Measurements from ENCODE around the gene TRPV5.

The TRPV5 gene

DNA sequence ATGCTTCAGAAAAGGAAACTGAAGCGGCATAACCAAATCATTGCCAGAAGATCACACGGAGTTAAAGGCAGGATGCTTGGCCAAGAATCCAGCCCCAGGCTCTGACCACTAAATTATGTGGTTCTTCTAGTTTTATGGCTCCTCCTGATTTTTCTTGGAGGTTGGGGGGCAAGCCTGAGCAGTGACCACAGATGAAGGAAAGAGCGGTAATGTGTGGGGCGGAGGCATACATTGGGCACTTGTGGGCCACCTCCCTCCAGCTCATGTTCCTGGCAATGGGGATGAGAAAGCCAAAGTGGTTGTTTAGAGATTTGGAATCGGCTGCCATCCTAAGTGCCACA lies 51.2 kb downstream of the TRPV5 start:
- TF ChIP-seq CTCF (IDR thresholded peaks at IDR 0.05; ENCODE audit: insufficient read depth, missing control alignments): no peak
- no peak for FAIRE-seq
- DNase-seq (ENCODE audit: insufficient read length, low spot score): no peak

- no peak for TF ChIP-seq CTCF (IDR thresholded peaks at IDR 0.05; ENCODE audit: insufficient read depth, missing control alignments)
- DNase-seq (ENCODE audit: insufficient read length, low spot score) (no peak), FAIRE-seq (no peak)
Observed at GRCh38 chr7:142881586-142882337, 51.8 kb downstream of the TRPV5 start.

DNA sequence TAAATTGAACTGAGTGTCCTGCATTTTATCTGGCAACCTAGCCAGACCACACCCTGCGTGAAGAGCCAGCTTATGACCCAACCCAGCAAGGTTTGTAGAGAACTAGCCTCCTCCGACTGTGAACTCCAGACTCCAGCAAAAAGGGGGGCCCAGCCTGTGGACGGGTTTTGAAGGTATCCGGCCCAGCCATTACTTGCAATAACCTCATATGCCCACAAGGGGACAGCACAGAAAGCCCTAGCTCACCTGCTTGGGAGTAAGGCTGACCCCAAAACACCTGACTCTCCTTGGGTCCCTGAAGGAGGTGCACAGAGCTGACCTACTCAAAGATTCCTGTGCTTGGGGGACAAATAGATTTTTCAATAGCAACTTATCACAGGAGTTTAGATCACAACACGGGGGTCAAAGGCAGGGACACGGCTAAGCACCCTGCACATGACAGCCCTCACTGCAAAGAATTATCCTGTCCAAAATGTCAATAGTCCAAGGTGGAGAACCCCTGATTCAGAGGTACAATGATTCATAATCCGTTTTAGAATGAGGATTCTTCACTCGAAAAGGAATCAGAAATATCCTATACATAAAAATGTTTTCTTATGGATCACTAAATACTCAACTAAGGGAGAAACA lies 52.6 kb downstream of the TRPV5 start:
- FAIRE-seq (no peak), DNase-seq (ENCODE audit: insufficient read length, low spot score) (no peak)
- TF ChIP-seq CTCF (IDR thresholded peaks at IDR 0.05; ENCODE audit: insufficient read depth, missing control alignments): peak; percentile 60

DNA sequence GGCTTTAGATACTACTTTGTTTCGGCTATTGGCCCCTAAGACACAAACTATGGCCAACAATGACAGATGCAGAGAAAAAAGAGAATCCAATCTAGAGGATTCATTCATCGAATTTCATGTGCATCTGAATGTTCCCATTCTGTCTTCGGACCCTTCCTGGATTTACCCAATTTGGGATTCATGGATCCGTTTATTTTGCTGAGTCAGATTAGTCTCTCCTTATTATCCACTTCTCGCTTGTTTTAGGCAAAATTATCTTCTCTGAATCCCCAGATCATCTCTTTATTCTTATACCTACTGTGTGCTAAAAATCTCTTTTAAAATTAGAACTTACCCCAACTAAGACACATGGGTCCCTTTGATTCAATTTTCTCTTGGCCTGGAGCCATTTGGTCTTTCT lies 54.5 kb downstream of the TRPV5 start:
- no peak for DNase-seq (ENCODE audit: insufficient read length, low spot score)
- FAIRE-seq: no peak
- TF ChIP-seq CTCF (IDR thresholded peaks at IDR 0.05; ENCODE audit: insufficient read depth, missing control alignments): no peak

DNA sequence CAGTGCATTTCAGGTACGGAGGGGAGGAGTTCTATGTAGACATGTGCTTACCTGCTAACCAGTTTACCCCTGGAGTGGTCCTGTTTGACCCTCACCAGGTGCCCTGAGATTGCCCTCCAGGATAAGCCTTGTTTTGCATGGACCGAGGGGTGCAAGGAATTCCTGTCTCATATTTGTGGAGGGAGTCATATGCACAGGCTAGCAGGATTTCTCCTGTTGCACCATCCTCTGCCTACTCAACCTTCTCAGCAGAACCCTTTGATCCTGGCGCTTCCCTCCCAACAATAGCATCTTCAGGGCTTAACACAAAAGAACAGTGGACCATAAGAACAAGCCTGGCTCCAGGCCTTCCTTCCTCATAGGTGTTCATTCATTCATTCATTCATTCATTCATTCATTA lies 55.2 kb downstream of the TRPV5 start:
- FAIRE-seq (no peak), DNase-seq (ENCODE audit: insufficient read length, low spot score) (no peak)
- no peak for TF ChIP-seq CTCF (IDR thresholded peaks at IDR 0.05; ENCODE audit: insufficient read depth, missing control alignments)

DNA sequence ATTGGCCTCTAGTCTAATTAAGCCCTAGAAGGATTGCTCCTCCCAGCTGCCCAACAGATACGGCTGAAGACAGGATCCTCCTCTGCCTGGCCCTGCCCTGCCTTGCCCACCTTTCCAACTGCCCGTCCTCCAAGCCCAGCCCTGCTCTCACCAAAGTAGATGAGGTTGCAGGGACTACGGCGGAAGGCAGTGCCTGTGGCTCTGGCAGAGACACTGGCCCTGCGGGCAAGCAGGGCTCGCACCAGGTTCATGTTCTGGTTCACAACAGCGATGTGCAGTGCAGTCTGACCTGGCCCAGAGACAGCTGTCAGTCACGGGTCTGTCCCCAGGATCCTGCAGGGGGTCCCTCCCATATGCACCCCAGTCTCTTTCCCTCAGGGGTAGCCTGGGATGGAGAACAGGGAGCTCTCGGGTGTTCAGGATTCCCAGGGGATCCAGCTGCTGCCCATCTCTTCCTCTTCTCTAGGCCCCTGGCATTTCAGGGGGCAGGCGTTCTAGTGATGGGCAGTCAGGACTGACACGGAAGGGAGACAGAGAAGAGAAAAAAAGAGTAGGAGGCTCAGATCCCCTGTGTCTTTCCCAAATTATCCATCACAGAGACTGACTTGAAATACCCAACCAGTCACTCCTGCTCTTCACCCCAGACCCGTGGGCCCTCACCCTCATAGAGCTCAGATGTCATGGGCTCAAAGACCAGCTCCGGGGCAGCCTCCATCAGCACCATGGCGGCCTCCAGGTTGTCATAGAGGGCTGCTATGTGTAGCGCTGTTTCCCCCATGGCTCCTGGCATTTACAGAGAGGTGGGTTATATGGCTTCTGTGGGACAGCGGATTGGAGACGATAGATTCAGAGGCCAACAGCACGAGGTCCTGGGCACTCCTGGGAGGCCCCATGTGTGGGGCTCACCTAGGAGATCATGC lies 56.3 kb downstream of the TRPV5 start:
- no peak for FAIRE-seq
- DNase-seq (ENCODE audit: insufficient read length, low spot score): no peak
- TF ChIP-seq CTCF (IDR thresholded peaks at IDR 0.05; ENCODE audit: insufficient read depth, missing control alignments): no peak

All from D721Med (cell line).